ENCODE measurements around the gene TGFBR2.

Gene TGFBR2

DNA sequence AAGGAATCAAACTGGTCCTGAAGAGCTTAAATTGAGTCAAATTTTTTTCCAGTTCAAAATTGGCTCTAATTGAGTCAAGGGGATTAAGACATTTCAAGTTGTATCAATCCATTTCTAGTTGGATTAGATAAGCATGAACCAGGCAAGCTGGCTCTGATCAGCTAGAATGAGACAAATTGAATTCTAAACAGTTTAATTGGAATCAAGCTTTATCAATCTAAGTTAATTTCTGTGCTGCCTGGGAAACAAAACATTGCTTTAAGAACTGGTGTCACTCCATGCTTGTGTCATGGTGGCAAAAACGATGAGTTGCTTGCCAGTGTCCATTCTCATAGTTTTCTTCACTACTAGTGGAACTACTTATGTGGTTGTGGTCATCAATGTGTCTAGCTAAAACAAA lies 116.8 kb downstream of the TGFBR2 start:
- TF ChIP-seq TEAD4 (IDR thresholded peaks at IDR 0.05): no peak

DNA sequence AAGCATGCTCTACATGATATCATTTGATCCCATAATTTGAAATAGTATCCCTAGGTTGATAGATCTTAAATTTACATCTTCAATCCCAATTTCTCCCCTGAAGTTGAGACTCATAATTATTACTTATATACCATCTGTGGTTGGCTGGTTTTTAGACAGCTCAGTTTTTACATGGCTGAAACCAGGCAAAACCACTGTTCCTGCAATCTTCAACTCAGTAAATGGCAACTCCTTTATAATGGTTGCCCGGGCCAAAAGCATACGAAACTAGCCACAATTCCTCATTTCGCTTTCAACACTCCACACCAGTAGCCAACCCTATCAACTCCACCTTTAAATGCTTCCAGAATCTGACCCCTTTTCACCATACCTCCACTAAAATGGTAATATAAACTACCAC lies 118.5 kb downstream of the TGFBR2 start:
- TF ChIP-seq FOXM1 (IDR thresholded peaks at IDR 0.05; ENCODE audit: borderline replicate concordance, low read depth): no peak
- TF ChIP-seq ZBTB7A (IDR thresholded peaks at IDR 0.05; ENCODE audit: low read depth): no peak
- no peak for TF ChIP-seq CEBPB (IDR thresholded peaks at IDR 0.05)
- no peak for TF ChIP-seq TCF12 (IDR thresholded peaks at IDR 0.05; ENCODE audit: low read depth)
- TF ChIP-seq YY1 (IDR thresholded peaks at IDR 0.05; ENCODE audit: low read depth): no peak
- TF ChIP-seq CREB1 (IDR thresholded peaks at IDR 0.05; ENCODE audit: low read depth): no peak
- TF ChIP-seq, protein P1, sequence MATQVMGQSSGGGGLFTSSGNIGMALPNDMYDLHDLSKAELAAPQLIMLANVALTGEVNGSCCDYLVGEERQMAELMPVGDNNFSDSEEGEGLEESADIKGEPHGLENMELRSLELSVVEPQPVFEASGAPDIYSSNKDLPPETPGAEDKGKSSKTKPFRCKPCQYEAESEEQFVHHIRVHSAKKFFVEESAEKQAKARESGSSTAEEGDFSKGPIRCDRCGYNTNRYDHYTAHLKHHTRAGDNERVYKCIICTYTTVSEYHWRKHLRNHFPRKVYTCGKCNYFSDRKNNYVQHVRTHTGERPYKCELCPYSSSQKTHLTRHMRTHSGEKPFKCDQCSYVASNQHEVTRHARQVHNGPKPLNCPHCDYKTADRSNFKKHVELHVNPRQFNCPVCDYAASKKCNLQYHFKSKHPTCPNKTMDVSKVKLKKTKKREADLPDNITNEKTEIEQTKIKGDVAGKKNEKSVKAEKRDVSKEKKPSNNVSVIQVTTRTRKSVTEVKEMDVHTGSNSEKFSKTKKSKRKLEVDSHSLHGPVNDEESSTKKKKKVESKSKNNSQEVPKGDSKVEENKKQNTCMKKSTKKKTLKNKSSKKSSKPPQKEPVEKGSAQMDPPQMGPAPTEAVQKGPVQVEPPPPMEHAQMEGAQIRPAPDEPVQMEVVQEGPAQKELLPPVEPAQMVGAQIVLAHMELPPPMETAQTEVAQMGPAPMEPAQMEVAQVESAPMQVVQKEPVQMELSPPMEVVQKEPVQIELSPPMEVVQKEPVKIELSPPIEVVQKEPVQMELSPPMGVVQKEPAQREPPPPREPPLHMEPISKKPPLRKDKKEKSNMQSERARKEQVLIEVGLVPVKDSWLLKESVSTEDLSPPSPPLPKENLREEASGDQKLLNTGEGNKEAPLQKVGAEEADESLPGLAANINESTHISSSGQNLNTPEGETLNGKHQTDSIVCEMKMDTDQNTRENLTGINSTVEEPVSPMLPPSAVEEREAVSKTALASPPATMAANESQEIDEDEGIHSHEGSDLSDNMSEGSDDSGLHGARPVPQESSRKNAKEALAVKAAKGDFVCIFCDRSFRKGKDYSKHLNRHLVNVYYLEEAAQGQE (IDR thresholded peaks at IDR 0.05; ENCODE audit: low read depth): no peak
- TF ChIP-seq TEAD4 (IDR thresholded peaks at IDR 0.05): no peak
- TF ChIP-seq, protein P2, sequence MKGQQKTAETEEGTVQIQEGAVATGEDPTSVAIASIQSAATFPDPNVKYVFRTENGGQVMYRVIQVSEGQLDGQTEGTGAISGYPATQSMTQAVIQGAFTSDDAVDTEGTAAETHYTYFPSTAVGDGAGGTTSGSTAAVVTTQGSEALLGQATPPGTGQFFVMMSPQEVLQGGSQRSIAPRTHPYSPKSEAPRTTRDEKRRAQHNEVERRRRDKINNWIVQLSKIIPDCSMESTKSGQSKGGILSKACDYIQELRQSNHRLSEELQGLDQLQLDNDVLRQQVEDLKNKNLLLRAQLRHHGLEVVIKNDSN (IDR thresholded peaks at IDR 0.05): no peak

DNA sequence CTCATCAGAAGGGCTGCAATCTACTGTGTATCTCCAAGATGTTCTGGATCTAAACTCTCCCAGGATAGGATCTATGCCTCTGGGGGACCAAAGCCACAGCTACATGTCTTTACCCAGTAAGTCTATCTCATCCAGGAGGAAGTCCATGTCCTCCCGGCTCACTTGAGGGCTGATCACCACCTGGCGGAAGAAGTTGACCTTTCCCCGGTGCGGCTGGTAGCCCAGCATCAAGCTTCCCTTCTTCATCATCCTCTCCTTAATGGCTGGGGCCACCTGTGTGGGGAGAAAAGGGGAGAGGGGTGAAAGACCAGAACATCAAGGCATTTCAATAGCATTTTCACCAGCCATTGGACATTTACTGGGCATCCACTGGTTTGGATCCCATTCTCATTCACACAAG lies 121.7 kb downstream of the TGFBR2 start:
- TF ChIP-seq, protein P2 (IDR thresholded peaks at IDR 0.05): no peak
- TF ChIP-seq RAD21 (IDR thresholded peaks at IDR 0.05; ENCODE audit: low read depth) (no peak), TCF12 (IDR thresholded peaks at IDR 0.05; ENCODE audit: low read depth) (no peak)

DNA sequence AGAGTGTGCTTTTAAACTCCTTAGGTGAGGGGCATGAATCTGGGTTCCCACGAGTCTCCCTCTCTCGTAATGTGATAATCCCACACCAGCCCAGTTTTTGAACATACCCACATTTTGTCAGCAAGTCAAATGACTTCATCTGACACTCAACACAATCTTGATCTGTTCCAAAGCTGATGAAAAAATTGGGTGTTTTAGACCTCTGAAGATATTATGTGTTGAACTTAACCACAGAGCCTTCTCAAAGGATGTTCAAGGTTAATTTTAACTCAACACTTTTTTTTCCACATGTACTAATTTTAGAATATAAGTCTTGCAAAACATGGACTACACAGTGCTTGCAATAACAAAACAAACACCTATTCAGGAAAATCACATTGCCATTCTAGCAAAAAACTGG lies 123.1 kb downstream of the TGFBR2 start:
- TF ChIP-seq FOXM1 (IDR thresholded peaks at IDR 0.05; ENCODE audit: borderline replicate concordance, low read depth): no peak
- no peak for TF ChIP-seq CREB1 (IDR thresholded peaks at IDR 0.05; ENCODE audit: low read depth)
- TF ChIP-seq YY1 (IDR thresholded peaks at IDR 0.05; ENCODE audit: low read depth): no peak
- TF ChIP-seq, protein P3, sequence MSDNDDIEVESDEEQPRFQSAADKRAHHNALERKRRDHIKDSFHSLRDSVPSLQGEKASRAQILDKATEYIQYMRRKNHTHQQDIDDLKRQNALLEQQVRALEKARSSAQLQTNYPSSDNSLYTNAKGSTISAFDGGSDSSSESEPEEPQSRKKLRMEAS (IDR thresholded peaks at IDR 0.05): no peak
- no peak for TF ChIP-seq EP300 (IDR thresholded peaks at IDR 0.05; ENCODE audit: borderline replicate concordance)
- TF ChIP-seq EGR1 (IDR thresholded peaks at IDR 0.05): no peak
- no peak for TF ChIP-seq RAD21 (IDR thresholded peaks at IDR 0.05; ENCODE audit: low read depth)
- no peak for TF ChIP-seq TEAD4 (IDR thresholded peaks at IDR 0.05)
- TF ChIP-seq TAF1 (IDR thresholded peaks at IDR 0.05; ENCODE audit: low read depth): no peak

DNA sequence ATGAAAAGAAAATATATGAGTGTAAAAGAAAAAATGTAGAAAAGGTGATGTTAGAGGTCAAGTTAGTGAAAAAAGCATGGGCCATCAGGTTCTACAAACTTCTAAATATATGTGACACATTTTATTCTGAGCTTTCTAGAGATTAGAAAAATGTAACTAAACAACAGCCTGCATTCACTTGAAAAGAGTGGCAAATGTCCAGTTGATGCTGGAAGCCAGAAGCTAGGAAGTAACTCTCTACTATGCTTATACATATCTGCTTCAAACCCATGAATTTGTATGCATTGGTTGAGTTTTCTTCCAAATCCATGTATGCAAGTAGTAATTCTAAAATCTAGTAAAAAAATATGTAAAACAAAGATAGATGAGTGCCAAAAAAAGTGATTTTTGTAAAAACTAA lies 123.5 kb downstream of the TGFBR2 start:
- TF ChIP-seq TCF12 (IDR thresholded peaks at IDR 0.05; ENCODE audit: low read depth) (no peak), EP300 (IDR thresholded peaks at IDR 0.05; ENCODE audit: borderline replicate concordance) (no peak), TAF1 (IDR thresholded peaks at IDR 0.05; ENCODE audit: low read depth) (no peak), CEBPB (IDR thresholded peaks at IDR 0.05) (no peak), RAD21 (IDR thresholded peaks at IDR 0.05; ENCODE audit: low read depth) (no peak), EGR1 (IDR thresholded peaks at IDR 0.05) (no peak), FOXM1 (IDR thresholded peaks at IDR 0.05; ENCODE audit: borderline replicate concordance, low read depth) (no peak), ZBTB7A (IDR thresholded peaks at IDR 0.05; ENCODE audit: low read depth) (no peak), TEAD4 (IDR thresholded peaks at IDR 0.05) (no peak), YY1 (IDR thresholded peaks at IDR 0.05; ENCODE audit: low read depth) (no peak), CREB1 (IDR thresholded peaks at IDR 0.05; ENCODE audit: low read depth) (no peak)
- TF ChIP-seq, protein P3 (IDR thresholded peaks at IDR 0.05): no peak
- TF ChIP-seq, protein P1 (IDR thresholded peaks at IDR 0.05; ENCODE audit: low read depth): no peak

DNA sequence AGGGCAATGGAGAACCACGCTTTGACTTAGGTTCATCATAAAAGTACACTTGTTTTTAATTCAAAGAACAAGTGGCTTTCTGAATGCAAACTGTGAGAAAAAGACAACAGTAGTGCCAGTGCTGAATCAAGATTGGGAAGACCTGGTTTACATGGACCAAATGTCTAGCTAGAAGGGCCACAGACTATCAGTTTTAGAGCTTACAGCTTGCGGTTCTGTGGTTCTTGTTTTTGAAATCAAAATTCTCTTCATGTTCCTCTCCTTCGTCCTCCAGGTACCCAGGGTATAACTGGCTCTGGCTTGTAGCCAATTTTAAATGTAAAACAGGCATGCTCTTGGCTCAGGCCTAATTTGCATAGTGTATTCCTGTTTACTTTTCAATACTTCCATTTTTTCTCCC lies 124.6 kb downstream of the TGFBR2 start:
- TF ChIP-seq TAF1 (IDR thresholded peaks at IDR 0.05; ENCODE audit: low read depth): no peak
- no peak for TF ChIP-seq CREB1 (IDR thresholded peaks at IDR 0.05; ENCODE audit: low read depth)
- no peak for TF ChIP-seq FOXM1 (IDR thresholded peaks at IDR 0.05; ENCODE audit: borderline replicate concordance, low read depth)
- TF ChIP-seq CEBPB (IDR thresholded peaks at IDR 0.05): no peak
- no peak for TF ChIP-seq EGR1 (IDR thresholded peaks at IDR 0.05)
- no peak for TF ChIP-seq YY1 (IDR thresholded peaks at IDR 0.05; ENCODE audit: low read depth)
- TF ChIP-seq EP300 (IDR thresholded peaks at IDR 0.05; ENCODE audit: borderline replicate concordance): no peak
- TF ChIP-seq ZBTB7A (IDR thresholded peaks at IDR 0.05; ENCODE audit: low read depth): no peak

DNA sequence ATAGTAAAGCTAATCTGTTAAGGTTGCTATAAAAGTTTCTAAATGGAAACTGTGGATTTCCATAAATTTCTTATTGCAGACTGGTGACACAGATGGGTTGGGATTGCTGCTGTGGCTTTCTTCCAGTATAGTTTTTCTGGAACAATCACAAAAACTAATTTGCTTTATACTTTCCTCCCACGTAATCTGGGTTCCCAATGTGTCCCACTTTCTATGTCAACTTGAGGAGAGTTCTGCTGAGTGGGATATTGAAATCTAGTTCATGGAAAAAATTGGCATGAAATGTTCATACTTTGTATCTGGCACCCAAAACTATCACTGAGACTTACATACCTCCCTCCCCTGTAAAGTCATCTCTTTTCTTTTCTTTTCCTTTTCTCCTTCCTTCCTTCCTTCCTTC lies 126.8 kb downstream of the TGFBR2 start:
- TF ChIP-seq EGR1 (IDR thresholded peaks at IDR 0.05) (no peak), TCF12 (IDR thresholded peaks at IDR 0.05; ENCODE audit: low read depth) (no peak), NFIC (IDR thresholded peaks at IDR 0.05) (no peak)
